ENCODE measurements around the gene PSRC1. TPM values are rescaled to one million over a fixed set of nuclear protein-coding genes. Genes with fewer than 3 reads are reported as not detected.

Gene PSRC1
- total RNA-seq, 1 donor from 2014 or later = 4.2 TPM

DNA sequence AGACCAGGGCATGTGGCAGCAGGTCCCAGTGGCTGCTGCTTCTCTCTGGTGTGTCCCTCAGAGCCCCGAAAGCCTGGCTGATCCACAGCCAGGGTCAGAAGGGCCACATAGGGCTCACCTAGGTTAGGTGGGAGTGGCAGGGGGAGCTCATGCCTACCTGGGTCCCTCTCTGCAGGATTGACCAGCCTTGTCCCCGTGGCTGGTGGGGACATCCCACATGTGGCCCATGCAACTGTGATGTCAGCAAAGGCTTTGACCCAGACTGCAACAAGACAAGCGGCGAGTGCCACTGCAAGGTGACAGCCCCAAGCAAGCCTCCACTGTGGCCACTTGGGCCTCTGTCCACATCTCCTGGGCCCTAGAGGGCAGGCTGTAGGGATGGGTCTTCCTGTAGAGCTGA is 17.9 kb downstream of the PSRC1 start:
- Histone ChIP-seq H3K36me3 (no peaks in the 10 kb centered on the region), H3K27me3 (ENCODE audit: low read depth) (no peaks in the 10 kb centered on the region), H3K27ac (no peak overlapping the region), H3K4me3 (no peak overlapping the region), H3K4me1 (peaks cover 8% of the 10 kb centered on the region), H3K9me3 (no peaks in the 10 kb centered on the region)
- intact Hi-C loops (cut with DNase I) = no loop called here
- DNase-seq (no peak), ATAC-seq (no peak)
- TF ChIP-seq CTCF (IDR thresholded peaks at IDR 0.05) = no peak

- H3K27ac ChIP-seq = no peak overlapping the region
- no peak overlapping the region for H3K4me3 ChIP-seq
- DNase-seq (no peak), ATAC-seq (no peak)
- H3K4me1 ChIP-seq = peaks cover 8% of the 10 kb centered on the region
- intact Hi-C loops (cut with DNase I) = no loop called here
- no peaks in the 10 kb centered on the region for H3K9me3 ChIP-seq
- no peaks in the 10 kb centered on the region for H3K27me3 ChIP-seq (ENCODE audit: low read depth)
- TF ChIP-seq CTCF (IDR thresholded peaks at IDR 0.05) = no peak
- no peaks in the 10 kb centered on the region for H3K36me3 ChIP-seq
Observed at GRCh38 chr1:109264379-109264755, 18.6 kb downstream of the PSRC1 start.

- intact Hi-C loops (cut with DNase I) = no loop called here
- DNase-seq = peak; percentile 96
- Histone ChIP-seq H3K9me3 (no peaks in the 10 kb centered on the region), H3K27ac (no peak overlapping the region), H3K36me3 (no peaks in the 10 kb centered on the region), H3K27me3 (ENCODE audit: low read depth) (no peaks in the 10 kb centered on the region), H3K4me1 (peaks cover 8% of the 10 kb centered on the region), H3K4me3 (no peak overlapping the region)
- peak; percentile 97 to 99 for ATAC-seq
- TF ChIP-seq CTCF (IDR thresholded peaks at IDR 0.05) = peak; percentile 98
Observed at GRCh38 chr1:109263597-109264378, 19.2 kb downstream of the PSRC1 start.

DNA sequence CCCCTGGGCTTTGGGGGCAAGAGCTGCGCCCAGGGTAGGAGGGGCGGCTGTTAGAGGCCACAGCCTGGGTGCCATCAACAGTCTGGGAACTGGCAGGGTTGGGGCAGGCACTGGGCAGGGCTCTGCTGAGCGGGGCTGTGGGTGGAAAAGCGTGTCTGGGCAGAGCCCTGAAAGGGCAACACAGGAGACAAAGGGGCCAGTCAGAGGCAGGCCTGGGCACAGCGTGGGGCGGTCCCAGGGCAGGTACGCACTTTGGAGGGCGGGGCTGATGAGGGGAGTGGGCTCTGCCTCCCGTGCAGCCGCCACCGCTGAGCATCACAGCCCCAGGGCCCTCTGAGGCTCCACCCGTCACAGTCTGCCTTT is 19.7 kb downstream of the PSRC1 start:
- peaks cover 8% of the 10 kb centered on the region for H3K4me1 ChIP-seq
- ATAC-seq (peak; percentile 3 to 4), DNase-seq (no peak)
- H3K36me3 ChIP-seq = no peaks in the 10 kb centered on the region
- no peak overlapping the region for H3K4me3 ChIP-seq
- H3K27ac ChIP-seq = no peak overlapping the region
- intact Hi-C loops (cut with DNase I) = no loop called here
- H3K27me3 ChIP-seq (ENCODE audit: low read depth) = no peaks in the 10 kb centered on the region
- no peaks in the 10 kb centered on the region for H3K9me3 ChIP-seq
- no peak for TF ChIP-seq CTCF (IDR thresholded peaks at IDR 0.05)

DNA sequence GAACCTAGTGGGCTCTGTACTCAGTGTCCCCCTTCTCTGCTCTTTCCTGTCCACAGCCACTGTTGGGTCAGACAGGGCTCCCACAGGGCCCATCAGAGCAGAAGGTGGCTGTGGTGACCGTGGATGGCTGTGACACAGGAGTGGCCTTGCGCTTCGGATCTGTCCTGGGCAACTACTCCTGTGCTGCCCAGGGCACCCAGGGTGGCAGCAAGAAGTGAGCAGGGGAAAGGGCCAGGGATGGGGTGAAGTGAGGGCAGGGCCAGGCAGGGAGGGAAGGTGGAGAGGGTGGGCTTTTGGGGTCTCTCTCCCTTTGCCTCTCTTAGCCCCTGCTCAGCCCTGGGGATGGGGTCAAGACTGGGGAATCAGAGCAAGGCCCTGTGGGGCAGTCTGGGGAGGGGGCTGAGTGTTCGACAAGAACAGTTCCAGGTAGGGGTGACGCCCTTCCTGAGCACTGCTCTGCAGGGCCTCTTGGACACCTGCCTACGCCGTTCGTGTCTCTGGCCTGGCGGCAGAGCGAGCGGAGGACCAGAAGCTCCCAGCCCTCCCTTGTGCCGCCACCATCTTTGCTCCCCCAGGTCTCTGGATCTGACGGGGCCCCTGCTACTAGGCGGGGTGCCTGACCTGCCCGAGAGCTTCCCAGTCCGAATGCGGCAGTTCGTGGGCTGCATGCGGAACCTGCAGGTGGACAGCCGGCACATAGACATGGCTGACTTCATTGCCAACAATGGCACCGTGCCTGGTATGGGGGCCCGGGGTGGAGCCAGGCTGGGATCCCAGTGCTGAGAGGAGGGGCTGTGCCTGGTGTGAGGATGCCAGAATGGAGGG is 20.5 kb downstream of the PSRC1 start:
- no peaks in the 10 kb centered on the region for H3K27me3 ChIP-seq (ENCODE audit: low read depth)
- intact Hi-C loops (cut with DNase I) = no loop called here
- no peak overlapping the region for H3K27ac ChIP-seq

More for the DNA sequence above, 20.5 kb downstream of the PSRC1 start:
- no peak overlapping the region for H3K4me3 ChIP-seq
- DNase-seq = no peak
- H3K9me3 ChIP-seq = no peaks in the 10 kb centered on the region
- ATAC-seq = no peak
- no peaks in the 10 kb centered on the region for H3K36me3 ChIP-seq
- TF ChIP-seq CTCF (IDR thresholded peaks at IDR 0.05) = no peak
- H3K4me1 ChIP-seq = peaks cover 8% of the 10 kb centered on the region

Measured in lower lobe of right lung (tissue), 2 donors.